Endodermal cell (in vitro differentiated cells): ENCODE results near the gene CFAP54. TPM values are rescaled to one million over a fixed set of nuclear protein-coding genes. Genes with fewer than 3 reads are reported as not detected.

Experiments
- DNase-seq: peaks from one replicate; pipeline ENCODE4 v3.0.0-alpha.2; 2017
- H3K27ac ChIP-seq: 2 replicates; pipeline ENCODE4 v1.5.1; 2013; ENCODE audit warnings: mild to moderate bottlenecking, low read depth, low read length, moderate library complexity
- H3K27me3 ChIP-seq: 2 replicates; pipeline ENCODE4 v1.6.1; 2013; ENCODE audit warnings: mild to moderate bottlenecking, low read length, moderate library complexity; ENCODE audit not compliant: insufficient read depth, control insufficient read depth, poor library complexity, severe bottlenecking
- H3K36me3 ChIP-seq: 2 replicates; pipeline ENCODE4 v1.7.0; 2013; ENCODE audit warnings: mild to moderate bottlenecking, low read length, moderate library complexity; ENCODE audit not compliant: control insufficient read depth, insufficient read depth
- H3K4me1 ChIP-seq: one replicate; pipeline ENCODE4 v1.7.0; 2013; ENCODE audit warnings: low read length; ENCODE audit not compliant: control insufficient read depth, insufficient read depth
- H3K4me3 ChIP-seq: 2 replicates; pipeline ENCODE4 v1.5.1; 2013; ENCODE audit warnings: mild to moderate bottlenecking, low read length, moderate library complexity
- H3K9ac ChIP-seq: 2 replicates; pipeline ENCODE4 v1.6.1; 2013; ENCODE audit warnings: mild to moderate bottlenecking, low read length, moderate library complexity; ENCODE audit not compliant: poor library complexity, severe bottlenecking; ENCODE audit errors: extremely low read depth
- H3K9me3 ChIP-seq: 2 replicates; pipeline ENCODE4 v1.6.1; 2013; ENCODE audit warnings: mild to moderate bottlenecking, low read length, moderate library complexity; ENCODE audit not compliant: control insufficient read depth
- H3K27ac Mint-ChIP-seq: 2 replicates; pipeline ENCODE4 v1.8.0; 2020; ENCODE audit warnings: mixed read lengths
- H3K27me3 Mint-ChIP-seq: 2 replicates; pipeline ENCODE4 v1.8.0; 2021; ENCODE audit warnings: mild to moderate bottlenecking, mixed read lengths; ENCODE audit not compliant: insufficient read depth
- H3K36me3 Mint-ChIP-seq: 2 replicates; pipeline ENCODE4 v1.8.0; 2020; ENCODE audit warnings: low read depth, mixed read lengths
- H3K4me1 Mint-ChIP-seq: 2 replicates; pipeline ENCODE4 v1.8.0; 2020; ENCODE audit warnings: mixed read lengths
- H3K4me3 Mint-ChIP-seq: 2 replicates; pipeline ENCODE4 v1.8.0; 2020; ENCODE audit warnings: mild to moderate bottlenecking, moderate library complexity, mixed read lengths
- H3K9me3 Mint-ChIP-seq: 2 replicates; pipeline ENCODE4 v1.8.0; 2020; ENCODE audit warnings: mild to moderate bottlenecking, mixed read lengths
- WGBS, 2 experiments: methylation state at CpG; one replicate each; pipeline versions ENCODE4 v1.1.5 to v1.1.7; 2013; ENCODE audit warnings: missing lambda C conversion rate in 2 of 2, mixed read lengths in 1 of 2; ENCODE audit not compliant: insufficient coverage in 1 of 2, insufficient read length in 1 of 2; 5-methylcytosine and 5-hydroxymethylcytosine counted together
- total RNA-seq, 2 donors: library from RNA; stranded (reverse); fragmentation: NEBNext Ultra II Directional in 1 of 2; extraction: Animal tissue kit (Norgen Biotek cat#: 25700) in 1 of 2; gene quantifications; 2 replicates in 1 of 2; 3 replicates in 1 of 2; pipeline ENCODE4 v1.2.1, GENCODE V29; 2021
- TF ChIP-seq, protein P1 (sequence below): fragments of 200-600 bp; sonication (generic); conservative IDR thresholded peaks from 2 replicates; pipeline ENCODE4 v1.5.0; 2021; ENCODE audit warnings: antibody characterized with exemption, mild to moderate bottlenecking

Gene CFAP54
- total RNA-seq, 2 donors from 2014 or later, result 1.5 to 1.7 TPM

DNA sequence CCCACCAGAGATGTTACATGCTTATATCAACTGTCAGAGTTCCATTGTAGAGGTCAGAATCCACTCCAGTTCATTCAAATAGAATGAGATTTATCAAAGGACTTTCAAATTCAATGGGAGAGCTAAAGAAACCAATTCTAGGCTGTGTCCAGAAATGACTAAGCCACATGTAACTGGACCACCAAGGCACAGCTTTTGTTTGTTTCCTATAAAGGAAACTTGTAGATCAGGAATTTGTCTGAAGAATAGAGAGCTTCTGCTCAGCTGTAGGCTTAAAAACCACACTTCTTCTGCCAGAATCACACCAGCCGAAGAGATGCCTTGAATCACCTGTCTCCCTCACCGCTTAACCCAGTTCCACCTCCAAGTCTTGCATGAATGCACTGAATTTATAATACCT is 283.7 kb downstream of the CFAP54 start:
- H3K36me3 ChIP-seq, result no peaks in the 10 kb centered on the region
- no peak overlapping the region for H3K9ac ChIP-seq
- H3K36me3 Mint-ChIP-seq, result no peaks in the 10 kb centered on the region
- no peaks in the 10 kb centered on the region for H3K4me1 ChIP-seq
- no peak overlapping the region for H3K4me3 ChIP-seq
- no peaks in the 10 kb centered on the region for H3K9me3 ChIP-seq
- no peak overlapping the region for H3K27ac Mint-ChIP-seq
- WGBS, 2 experiments, result 100% methylated on average over 2 of the region's 2 CpGs; no CpG with 5 or more reads in 1 of the 2 experiments
- no peaks in the 10 kb centered on the region for H3K27me3 ChIP-seq
- TF ChIP-seq, protein P1, sequence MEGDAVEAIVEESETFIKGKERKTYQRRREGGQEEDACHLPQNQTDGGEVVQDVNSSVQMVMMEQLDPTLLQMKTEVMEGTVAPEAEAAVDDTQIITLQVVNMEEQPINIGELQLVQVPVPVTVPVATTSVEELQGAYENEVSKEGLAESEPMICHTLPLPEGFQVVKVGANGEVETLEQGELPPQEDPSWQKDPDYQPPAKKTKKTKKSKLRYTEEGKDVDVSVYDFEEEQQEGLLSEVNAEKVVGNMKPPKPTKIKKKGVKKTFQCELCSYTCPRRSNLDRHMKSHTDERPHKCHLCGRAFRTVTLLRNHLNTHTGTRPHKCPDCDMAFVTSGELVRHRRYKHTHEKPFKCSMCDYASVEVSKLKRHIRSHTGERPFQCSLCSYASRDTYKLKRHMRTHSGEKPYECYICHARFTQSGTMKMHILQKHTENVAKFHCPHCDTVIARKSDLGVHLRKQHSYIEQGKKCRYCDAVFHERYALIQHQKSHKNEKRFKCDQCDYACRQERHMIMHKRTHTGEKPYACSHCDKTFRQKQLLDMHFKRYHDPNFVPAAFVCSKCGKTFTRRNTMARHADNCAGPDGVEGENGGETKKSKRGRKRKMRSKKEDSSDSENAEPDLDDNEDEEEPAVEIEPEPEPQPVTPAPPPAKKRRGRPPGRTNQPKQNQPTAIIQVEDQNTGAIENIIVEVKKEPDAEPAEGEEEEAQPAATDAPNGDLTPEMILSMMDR, result no peak
- H3K9me3 Mint-ChIP-seq, result peaks cover 2% of the 10 kb centered on the region
- no peak overlapping the region for H3K27ac ChIP-seq
- DNase-seq, result no peak
- no peaks in the 10 kb centered on the region for H3K4me1 Mint-ChIP-seq
- H3K4me3 Mint-ChIP-seq, result no peak overlapping the region
- H3K27me3 Mint-ChIP-seq, result no peaks in the 10 kb centered on the region

DNA sequence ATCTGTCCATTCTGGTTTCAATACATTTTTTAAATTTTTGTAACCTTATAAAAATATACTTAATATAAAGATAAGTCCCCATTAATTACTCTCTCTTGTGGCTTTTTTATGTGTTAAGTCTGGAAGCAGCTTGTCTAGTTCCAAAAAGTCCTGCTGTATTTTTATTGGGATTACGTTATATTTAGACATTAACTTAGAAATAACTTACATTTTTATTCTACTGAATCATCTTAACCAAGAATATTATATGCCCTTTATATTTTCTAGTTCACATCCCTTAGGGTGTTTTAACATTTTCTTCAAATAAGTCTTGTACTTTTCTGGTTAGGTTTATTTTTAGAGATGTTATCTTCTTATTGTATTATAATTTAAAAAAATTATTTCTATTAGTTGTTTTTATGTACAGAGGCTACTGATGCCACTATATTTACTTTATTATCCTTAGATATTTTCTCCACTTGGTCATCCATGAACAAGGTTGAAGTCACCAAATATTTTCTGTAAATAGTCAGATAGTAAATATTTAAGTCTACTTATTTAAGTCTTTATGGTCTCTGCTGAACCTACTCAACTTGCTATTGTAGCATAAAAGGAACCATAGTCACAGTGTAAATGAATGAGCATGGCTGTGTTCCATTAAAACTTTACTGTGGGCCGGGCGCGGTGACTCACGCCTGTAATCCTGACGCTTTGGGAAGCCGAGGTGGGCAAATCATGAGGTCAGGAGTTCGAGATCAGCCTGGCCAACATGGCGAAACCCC is 285.3 kb downstream of the CFAP54 start:
- no peak for DNase-seq
- Histone ChIP-seq H3K36me3 (no peaks in the 10 kb centered on the region), H3K27me3 (no peaks in the 10 kb centered on the region), H3K27ac (no peak overlapping the region), H3K9ac (no peak overlapping the region), H3K9me3 (no peaks in the 10 kb centered on the region), H3K4me1 (no peaks in the 10 kb centered on the region), H3K4me3 (no peak overlapping the region)
- Mint-ChIP-seq H3K4me3 (no peak overlapping the region), H3K4me1 (no peaks in the 10 kb centered on the region), H3K27me3 (no peaks in the 10 kb centered on the region), H3K27ac (no peak overlapping the region), H3K36me3 (no peaks in the 10 kb centered on the region), H3K9me3 (peaks cover 2% of the 10 kb centered on the region)
- 80 to 86% methylated on average over 6 to 8 of the region's 9 CpGs for WGBS, 2 experiments
- TF ChIP-seq, protein P1, result no peak

DNA sequence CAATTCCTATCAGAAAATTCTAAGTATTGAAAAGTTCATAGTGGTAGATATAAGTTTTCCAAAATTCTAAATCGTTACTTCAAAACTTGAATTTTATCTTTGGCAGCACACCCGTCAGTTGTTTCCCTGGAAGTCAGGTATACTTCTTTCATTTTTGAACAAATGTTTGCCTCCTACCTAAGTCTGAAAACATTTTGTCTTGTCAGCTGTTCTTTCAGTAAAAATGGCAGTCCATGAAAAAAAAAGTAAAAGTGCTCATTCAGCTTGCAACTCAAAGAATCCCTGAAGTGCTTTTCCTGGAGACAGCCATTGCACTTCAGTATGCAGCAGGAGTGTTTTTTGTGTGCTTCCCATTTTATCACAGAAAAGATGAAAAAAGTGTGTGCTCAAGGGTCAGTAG is 287.5 kb downstream of the CFAP54 start:
- no peak for DNase-seq
- Histone ChIP-seq H3K27me3 (no peaks in the 10 kb centered on the region), H3K4me1 (no peaks in the 10 kb centered on the region), H3K9me3 (no peaks in the 10 kb centered on the region), H3K4me3 (no peak overlapping the region), H3K36me3 (no peaks in the 10 kb centered on the region), H3K27ac (no peak overlapping the region), H3K9ac (no peak overlapping the region)
- TF ChIP-seq, protein P1, result no peak
- no peaks in the 10 kb centered on the region for H3K4me1 Mint-ChIP-seq
- no peak overlapping the region for H3K4me3 Mint-ChIP-seq
- H3K9me3 Mint-ChIP-seq, result peaks cover 2% of the 10 kb centered on the region
- 95 to 100% methylated on average over 2 of the region's 2 CpGs for WGBS, 2 experiments
- H3K36me3 Mint-ChIP-seq, result no peaks in the 10 kb centered on the region
- H3K27me3 Mint-ChIP-seq, result no peaks in the 10 kb centered on the region
- H3K27ac Mint-ChIP-seq, result no peak overlapping the region
